Measurements from ENCODE around the gene ELP6. TPM values are rescaled to one million over a fixed set of nuclear protein-coding genes. Genes with fewer than 3 reads are reported as not detected.

Gene ELP6
- polyA plus RNA-seq, 1 of the 3 experiments (the other 2 are of a cell fraction): 79.8 TPM

DNA sequence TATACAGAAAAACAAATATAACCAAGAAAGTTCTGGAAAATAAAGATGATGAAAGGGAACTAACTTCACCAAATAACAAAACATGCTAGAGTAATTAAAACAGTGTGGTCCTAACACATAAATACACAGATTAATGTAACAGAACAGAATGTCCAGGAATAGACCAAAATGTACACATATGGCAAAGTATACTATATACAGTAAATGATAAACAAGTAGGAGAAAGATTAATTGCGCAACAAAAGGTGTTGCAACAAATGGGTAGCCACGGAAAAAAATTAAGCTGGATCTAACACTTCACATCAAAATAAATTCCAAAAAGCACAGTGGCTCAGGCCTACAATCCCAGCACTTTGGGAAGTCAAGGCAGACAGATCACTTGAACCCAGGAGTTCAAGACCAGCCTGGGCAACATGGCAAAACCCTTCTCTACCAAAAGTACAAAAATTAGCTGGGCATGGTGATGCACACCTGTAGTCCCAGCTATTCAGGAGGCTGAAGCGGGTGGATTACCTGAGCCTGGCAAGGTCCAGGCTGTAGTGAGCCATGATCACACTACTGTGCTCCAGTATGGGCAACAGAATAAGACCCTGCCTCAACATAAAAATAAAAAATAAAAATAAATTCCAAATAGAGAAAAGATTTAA is 57.6 kb downstream of the ELP6 start:
- no peak for DNase-seq

More for the DNA sequence above, 57.6 kb downstream of the ELP6 start:
- Histone ChIP-seq H3K27ac (ENCODE audit: low read depth in 2 of 2, low read length in 1 of 2) (no peak overlapping the region), H3K79me2 (ENCODE audit: insufficient read depth) (peaks cover 87% of the 10 kb centered on the region), H3K4me2 (no peak overlapping the region), H3K9me2 (no peaks in the 10 kb centered on the region), H3K9me3 (no peaks in the 10 kb centered on the region), H3K4me1 (ENCODE audit: control insufficient read depth in 1 of 2, insufficient read depth in 2 of 2, low read depth in 1 of 2, low read length in 1 of 2) (no peaks in the 10 kb centered on the region), H2AFZ (ENCODE audit: low read depth) (no peak overlapping the region), H3K4me3 (ENCODE audit: low read depth in 2 of 2, low read length in 1 of 2) (no peak overlapping the region), H3F3A (replicated peaks; ENCODE audit: insufficient read depth) (no peaks in the 10 kb centered on the region), H3K27me3 (ENCODE audit: insufficient read depth) (no peaks in the 10 kb centered on the region), H4K20me1 (ENCODE audit: insufficient read depth) (peaks cover 14% of the 10 kb centered on the region; the same call in 1 of the 2 replicates), H3K36me3 (replicated peaks in 1 of 2; ENCODE audit: control insufficient read depth in 1 of 2, insufficient read depth in 2 of 2, low read length in 1 of 2) (no peaks in the 10 kb centered on the region), H3K9ac (no peak overlapping the region)
- CTCF ChIA-PET: interaction anchor here (1.0 to 2.0 kb wide), 3 partner anchors 21 to 36 kb away, joined by 3 to 5 read pairs (median 3); no protein-coding TSS in a partner anchor
- POLR2A ChIA-PET: interaction anchor here (0.6 kb wide), 1 partner anchor 346 kb away, joined by 5 read pairs; no protein-coding TSS in a partner anchor
- TF ChIP-seq TAF1 (IDR thresholded peaks at IDR 0.05; ENCODE audit: borderline replicate concordance, low read depth, low read length) (no peak), PBX3 (IDR thresholded peaks at IDR 0.05) (no peak), ZBTB33 (IDR thresholded peaks at IDR 0.05; ENCODE audit: borderline replicate concordance, low read depth) (no peak), USF2 (IDR thresholded peaks at IDR 0.05; ENCODE audit: borderline replicate concordance, low read depth, low read length) (no peak), RCOR1 (IDR thresholded peaks at IDR 0.05; ENCODE audit: low read length) (no peak), MXI1 (IDR thresholded peaks at IDR 0.05; ENCODE audit: low read depth, low read length) (no peak), JUND (IDR thresholded peaks at IDR 0.05) (no peak), SIN3A (IDR thresholded peaks at IDR 0.05; ENCODE audit: borderline replicate concordance, low read depth, low read length) (no peak), RXRA (IDR thresholded peaks at IDR 0.05; ENCODE audit: borderline replicate concordance, low read depth) (no peak), NFIC (IDR thresholded peaks at IDR 0.05; ENCODE audit: borderline replicate concordance) (no peak), POLR2AphosphoS5 (IDR thresholded peaks at IDR 0.05; ENCODE audit: low read depth, low read length) (no peak), NRF1 (IDR thresholded peaks at IDR 0.05; ENCODE audit: low read depth, low read length) (no peak), IRF3 (IDR thresholded peaks at IDR 0.05; ENCODE audit: low read depth, low read length) (no peak), CHD2 (IDR thresholded peaks at IDR 0.05; ENCODE audit: low read length, partially characterized antibody) (no peak)
- TF ChIP-seq, protein P1, sequence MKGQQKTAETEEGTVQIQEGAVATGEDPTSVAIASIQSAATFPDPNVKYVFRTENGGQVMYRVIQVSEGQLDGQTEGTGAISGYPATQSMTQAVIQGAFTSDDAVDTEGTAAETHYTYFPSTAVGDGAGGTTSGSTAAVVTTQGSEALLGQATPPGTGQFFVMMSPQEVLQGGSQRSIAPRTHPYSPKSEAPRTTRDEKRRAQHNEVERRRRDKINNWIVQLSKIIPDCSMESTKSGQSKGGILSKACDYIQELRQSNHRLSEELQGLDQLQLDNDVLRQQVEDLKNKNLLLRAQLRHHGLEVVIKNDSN (IDR thresholded peaks at IDR 0.05; ENCODE audit: borderline replicate concordance, low read depth): no peak
- TF ChIP-seq, protein P2, sequence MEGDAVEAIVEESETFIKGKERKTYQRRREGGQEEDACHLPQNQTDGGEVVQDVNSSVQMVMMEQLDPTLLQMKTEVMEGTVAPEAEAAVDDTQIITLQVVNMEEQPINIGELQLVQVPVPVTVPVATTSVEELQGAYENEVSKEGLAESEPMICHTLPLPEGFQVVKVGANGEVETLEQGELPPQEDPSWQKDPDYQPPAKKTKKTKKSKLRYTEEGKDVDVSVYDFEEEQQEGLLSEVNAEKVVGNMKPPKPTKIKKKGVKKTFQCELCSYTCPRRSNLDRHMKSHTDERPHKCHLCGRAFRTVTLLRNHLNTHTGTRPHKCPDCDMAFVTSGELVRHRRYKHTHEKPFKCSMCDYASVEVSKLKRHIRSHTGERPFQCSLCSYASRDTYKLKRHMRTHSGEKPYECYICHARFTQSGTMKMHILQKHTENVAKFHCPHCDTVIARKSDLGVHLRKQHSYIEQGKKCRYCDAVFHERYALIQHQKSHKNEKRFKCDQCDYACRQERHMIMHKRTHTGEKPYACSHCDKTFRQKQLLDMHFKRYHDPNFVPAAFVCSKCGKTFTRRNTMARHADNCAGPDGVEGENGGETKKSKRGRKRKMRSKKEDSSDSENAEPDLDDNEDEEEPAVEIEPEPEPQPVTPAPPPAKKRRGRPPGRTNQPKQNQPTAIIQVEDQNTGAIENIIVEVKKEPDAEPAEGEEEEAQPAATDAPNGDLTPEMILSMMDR (IDR thresholded peaks at IDR 0.05): no peak
- 93% methylated on average over 3 of the region's 3 CpGs for WGBS (ENCODE audit: low lambda C conversion rate)
